CD14-positive monocyte (primary cell): Measurements from ENCODE around the gene OR2G3. TPM values are rescaled to one million over a fixed set of nuclear protein-coding genes. Genes with fewer than 3 reads are reported as not detected.
A peak's percentile ranks its signal among the peaks of the same experiment; 100 is the strongest.

Experiments
- DNase-seq, 3 donors: peaks; one replicate each; pipeline ENCODE4 v3.0.0-alpha.2; 2011 to 2022
- H2AFZ ChIP-seq: 2 replicates; pipeline ENCODE4 v1.6.0; 2012; ENCODE audit warnings: mild to moderate bottlenecking, low read depth, low read length, inconsistent platforms; ENCODE audit not compliant: insufficient read depth, poor library complexity, severe bottlenecking
- H3K27ac ChIP-seq, 2 donors: 1 replicate in 1 of 2; 2 replicates in 1 of 2; pipeline ENCODE4 v1.5.1; 2012 to 2013; ENCODE audit warnings: low read length in 2 of 2, control low read depth in 1 of 2, inconsistent platforms in 1 of 2, low read depth in 1 of 2, mild to moderate bottlenecking in 1 of 2
- H3K27me3 ChIP-seq, 2 donors: one replicate each; pipeline versions ENCODE4 v1.6.0 to v1.6.1; 2011 to 2013; ENCODE audit warnings: low read length in 2 of 2; ENCODE audit not compliant: control insufficient read depth in 2 of 2, insufficient read depth in 2 of 2
- H3K36me3 ChIP-seq, 2 donors: replicated peaks in 1 of 2; 1 replicate in 1 of 2; 2 replicates in 1 of 2; pipeline versions ENCODE4 v1.5.1 to v1.6.1; 2012 to 2013; ENCODE audit warnings: low read length in 2 of 2, control low read depth in 1 of 2, inconsistent platforms in 1 of 2, mild to moderate bottlenecking in 1 of 2; ENCODE audit not compliant: insufficient read depth in 2 of 2, control insufficient read depth in 1 of 2
- H3K4me1 ChIP-seq, 2 donors: 1 replicate in 1 of 2; 2 replicates in 1 of 2; pipeline versions ENCODE4 v1.5.1 to v1.6.1; 2012 to 2013; ENCODE audit warnings: low read length in 2 of 2, control low read depth in 1 of 2, inconsistent platforms in 1 of 2, mild to moderate bottlenecking in 1 of 2, moderate library complexity in 1 of 2; ENCODE audit not compliant: insufficient read depth in 2 of 2, control insufficient read depth in 1 of 2
- H3K4me2 ChIP-seq: replicated peaks from 2 replicates; pipeline ENCODE3; 2012; ENCODE audit warnings: low read length, moderate library complexity, mild to moderate bottlenecking; ENCODE audit not compliant: poor library complexity, severe bottlenecking; ENCODE audit errors: extremely low read depth
- H3K4me3 ChIP-seq, 3 experiments: fragments of 200-600 bp in 1 of 3; sonication (generic) in 1 of 3; replicated peaks in 1 of 3; 1 replicate in 2 of 3; 2 replicates in 1 of 3; pipeline ENCODE4 v1.5.1; 2011 to 2013; ENCODE audit warnings: low read length in 3 of 3, mild to moderate bottlenecking in 3 of 3, control low read depth in 2 of 3, low read depth in 2 of 3, inconsistent platforms in 1 of 3, moderate library complexity in 1 of 3
- H3K79me2 ChIP-seq: 2 replicates; pipeline ENCODE4 v1.6.0; 2012; ENCODE audit warnings: mild to moderate bottlenecking, control low read depth, inconsistent platforms, low read length, moderate library complexity; ENCODE audit not compliant: insufficient read depth
- H3K9ac ChIP-seq: 2 replicates; pipeline ENCODE4 v1.6.0; 2017; ENCODE audit warnings: low read length, mild to moderate bottlenecking; ENCODE audit not compliant: insufficient read depth, poor library complexity, severe bottlenecking
- H3K9me3 ChIP-seq, 2 donors: replicated peaks in 1 of 2; 1 replicate in 1 of 2; 2 replicates in 1 of 2; pipeline versions ENCODE4 v1.5.1 to v1.6.1; 2012 to 2013; ENCODE audit warnings: low read length in 2 of 2, control low read depth in 1 of 2; ENCODE audit not compliant: control insufficient read depth in 1 of 2, insufficient read depth in 1 of 2
- H4K20me1 ChIP-seq: 2 replicates; pipeline ENCODE4 v1.6.0; 2012; ENCODE audit warnings: mild to moderate bottlenecking, low read length, control low read depth, moderate library complexity; ENCODE audit not compliant: insufficient read depth
- H3K27ac Mint-ChIP-seq, 7 donors: one replicate each; pipeline ENCODE4 v1.8.0; 2020; ENCODE audit warnings: mild to moderate bottlenecking in 7 of 7, mixed read lengths in 7 of 7, moderate library complexity in 6 of 7, inconsistent platforms in 2 of 7
- H3K27me3 Mint-ChIP-seq, 3 donors: one replicate each; pipeline ENCODE4 v1.8.0; 2021 to 2022; ENCODE audit warnings: low read depth in 3 of 3, mild to moderate bottlenecking in 3 of 3, mixed read lengths in 3 of 3, moderate library complexity in 3 of 3, inconsistent platforms in 1 of 3
- H3K36me3 Mint-ChIP-seq, 2 donors: one replicate each; pipeline ENCODE4 v1.8.0; 2020; ENCODE audit warnings: mixed read lengths in 2 of 2, inconsistent platforms in 1 of 2, mild to moderate bottlenecking in 1 of 2
- H3K4me1 Mint-ChIP-seq: one replicate; pipeline ENCODE4 v1.8.0; 2020; ENCODE audit warnings: mild to moderate bottlenecking, mixed read lengths
- H3K4me3 Mint-ChIP-seq, 2 donors: one replicate each; pipeline ENCODE4 v1.8.0; 2020; ENCODE audit warnings: mild to moderate bottlenecking in 2 of 2, mixed read lengths in 2 of 2, moderate library complexity in 1 of 2
- H3K9me3 Mint-ChIP-seq, 7 donors: one replicate each; pipeline ENCODE4 v1.8.0; 2020 to 2022; ENCODE audit warnings: mixed read lengths in 7 of 7, mild to moderate bottlenecking in 6 of 7, moderate library complexity in 6 of 7, inconsistent platforms in 2 of 7
- WGBS: methylation state at CpG from one replicate; pipeline ENCODE4 v1.1.5; 2013; ENCODE audit warnings: missing lambda C conversion rate; ENCODE audit not compliant: insufficient coverage; 5-methylcytosine and 5-hydroxymethylcytosine counted together
- intact Hi-C, 2 donors: fragments of 100-400 bp; cut with micrococcal nuclease; formaldehyde crosslinking; loops; one replicate each; pipeline versions ENCODE4 v1.15.0 to v1.15.1; 2023
- polyA plus RNA-seq, 3 donors: library from polyadenylated mRNA; depleted of rRNA in 1 of 3; unstranded in 2 of 3; stranded (reverse) in 1 of 3; fragments of 300-500 nt in 2 of 3; fragments of >200 nt in 1 of 3; fragmentation: Illumina TruSeq in 2 of 3; gene quantifications; 1 replicate in 2 of 3; 2 replicates in 1 of 3; pipeline ENCODE4 v1.2.3, GENCODE V29; 2012 to 2021
- TF ChIP-seq, protein P1 (sequence below): fragments of 200-600 bp; IDR thresholded peaks from one replicate; pipeline ENCODE4 v1.8.0; 2022; ENCODE audit warnings: antibody characterized with exemption, mild to moderate bottlenecking

Gene OR2G3
- polyA plus RNA-seq, 3 donors = not detected

DNA sequence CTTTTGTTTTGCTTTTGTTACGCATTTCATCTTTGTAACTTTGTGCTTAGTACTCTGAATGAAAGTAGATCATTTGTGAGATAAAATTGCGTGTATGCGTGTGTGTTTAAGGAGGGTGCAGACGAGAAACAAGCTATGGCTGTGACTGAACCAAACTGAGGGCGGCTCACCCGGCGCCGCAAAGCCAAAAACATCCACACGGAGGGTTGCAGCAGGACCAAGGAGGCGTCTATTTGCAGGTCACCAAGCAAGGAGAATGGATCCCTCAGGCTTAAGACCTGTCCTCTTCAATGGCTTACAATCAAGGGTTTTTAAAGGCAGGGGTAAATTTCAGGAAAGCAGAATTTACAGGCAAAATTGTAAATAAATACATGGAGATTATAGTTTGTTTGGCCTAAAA lies 43.7 kb upstream of the OR2G3 start:
- TF ChIP-seq, protein P1, sequence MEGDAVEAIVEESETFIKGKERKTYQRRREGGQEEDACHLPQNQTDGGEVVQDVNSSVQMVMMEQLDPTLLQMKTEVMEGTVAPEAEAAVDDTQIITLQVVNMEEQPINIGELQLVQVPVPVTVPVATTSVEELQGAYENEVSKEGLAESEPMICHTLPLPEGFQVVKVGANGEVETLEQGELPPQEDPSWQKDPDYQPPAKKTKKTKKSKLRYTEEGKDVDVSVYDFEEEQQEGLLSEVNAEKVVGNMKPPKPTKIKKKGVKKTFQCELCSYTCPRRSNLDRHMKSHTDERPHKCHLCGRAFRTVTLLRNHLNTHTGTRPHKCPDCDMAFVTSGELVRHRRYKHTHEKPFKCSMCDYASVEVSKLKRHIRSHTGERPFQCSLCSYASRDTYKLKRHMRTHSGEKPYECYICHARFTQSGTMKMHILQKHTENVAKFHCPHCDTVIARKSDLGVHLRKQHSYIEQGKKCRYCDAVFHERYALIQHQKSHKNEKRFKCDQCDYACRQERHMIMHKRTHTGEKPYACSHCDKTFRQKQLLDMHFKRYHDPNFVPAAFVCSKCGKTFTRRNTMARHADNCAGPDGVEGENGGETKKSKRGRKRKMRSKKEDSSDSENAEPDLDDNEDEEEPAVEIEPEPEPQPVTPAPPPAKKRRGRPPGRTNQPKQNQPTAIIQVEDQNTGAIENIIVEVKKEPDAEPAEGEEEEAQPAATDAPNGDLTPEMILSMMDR = no peak

DNA sequence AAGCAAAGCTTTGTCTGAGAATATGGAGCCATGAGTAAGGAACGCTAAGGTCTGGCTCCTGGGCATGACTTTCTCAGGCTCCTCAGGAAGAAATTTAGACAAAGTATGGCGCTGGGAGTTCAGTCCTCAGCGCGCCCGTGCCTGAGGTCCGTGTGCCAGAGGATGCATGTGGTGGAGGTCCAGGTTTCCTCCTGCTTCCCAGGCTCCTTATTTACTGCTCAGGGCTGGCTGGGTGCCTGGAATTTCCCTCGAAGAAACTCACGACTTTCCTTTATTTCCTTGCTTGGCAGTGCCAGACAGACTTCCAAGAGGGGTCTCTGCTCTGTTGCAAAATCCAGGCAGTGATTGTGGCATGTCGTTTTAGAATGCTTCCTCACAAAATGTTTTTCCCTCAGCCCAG lies 43.2 kb upstream of the OR2G3 start:
- H3K27ac ChIP-seq = no peak overlapping the region
- 57% methylated on average over 9 of the region's 9 CpGs for WGBS
- no peak overlapping the region for H3K4me3 Mint-ChIP-seq
- no peak overlapping the region for H3K4me2 ChIP-seq
- DNase-seq = no peak
- peaks cover 0 to 2% (median 0%) of the 10 kb centered on the region in 7 donors for H3K9me3 Mint-ChIP-seq
- no peak overlapping the region for H3K4me3 ChIP-seq
- intact Hi-C loops = no loop called here
- no peaks in the 10 kb centered on the region for H3K4me1 Mint-ChIP-seq
- H2AFZ ChIP-seq = no peak overlapping the region
- peak overlapping the region in 1 of 7 donors; percentile 31 for H3K27ac Mint-ChIP-seq
- H3K4me1 ChIP-seq = no peaks in the 10 kb centered on the region
- no peak overlapping the region for H3K9ac ChIP-seq
- no peaks in the 10 kb centered on the region for H3K27me3 Mint-ChIP-seq
- no peaks in the 10 kb centered on the region for H3K79me2 ChIP-seq
- H3K27me3 ChIP-seq = no peaks in the 10 kb centered on the region
- H4K20me1 ChIP-seq = no peaks in the 10 kb centered on the region
- no peaks in the 10 kb centered on the region for H3K9me3 ChIP-seq
- H3K36me3 Mint-ChIP-seq = no peaks in the 10 kb centered on the region
- H3K36me3 ChIP-seq = no peaks in the 10 kb centered on the region
- TF ChIP-seq, protein P1 = no peak

More for the DNA sequence above, 43.7 kb upstream of the OR2G3 start:
- Histone ChIP-seq H3K9me3 (no peaks in the 10 kb centered on the region), H3K36me3 (no peaks in the 10 kb centered on the region), H3K27ac (no peak overlapping the region), H3K4me3 (no peak overlapping the region), H3K9ac (no peak overlapping the region), H3K27me3 (no peaks in the 10 kb centered on the region), H2AFZ (no peak overlapping the region), H3K79me2 (no peaks in the 10 kb centered on the region), H3K4me1 (no peaks in the 10 kb centered on the region), H3K4me2 (no peak overlapping the region), H4K20me1 (no peaks in the 10 kb centered on the region)
- no peaks in the 10 kb centered on the region for H3K27me3 Mint-ChIP-seq
- DNase-seq = no peak
- H3K36me3 Mint-ChIP-seq = no peaks in the 10 kb centered on the region
- H3K4me1 Mint-ChIP-seq = no peaks in the 10 kb centered on the region
- 78% methylated on average over 9 of the region's 10 CpGs for WGBS
- no peak overlapping the region for H3K27ac Mint-ChIP-seq
- intact Hi-C loops = no loop called here
- no peak overlapping the region for H3K4me3 Mint-ChIP-seq
- H3K9me3 Mint-ChIP-seq = peaks cover 0 to 2% (median 0%) of the 10 kb centered on the region in 7 donors
